ENCODE results near the gene EBF4.

Gene EBF4

DNA sequence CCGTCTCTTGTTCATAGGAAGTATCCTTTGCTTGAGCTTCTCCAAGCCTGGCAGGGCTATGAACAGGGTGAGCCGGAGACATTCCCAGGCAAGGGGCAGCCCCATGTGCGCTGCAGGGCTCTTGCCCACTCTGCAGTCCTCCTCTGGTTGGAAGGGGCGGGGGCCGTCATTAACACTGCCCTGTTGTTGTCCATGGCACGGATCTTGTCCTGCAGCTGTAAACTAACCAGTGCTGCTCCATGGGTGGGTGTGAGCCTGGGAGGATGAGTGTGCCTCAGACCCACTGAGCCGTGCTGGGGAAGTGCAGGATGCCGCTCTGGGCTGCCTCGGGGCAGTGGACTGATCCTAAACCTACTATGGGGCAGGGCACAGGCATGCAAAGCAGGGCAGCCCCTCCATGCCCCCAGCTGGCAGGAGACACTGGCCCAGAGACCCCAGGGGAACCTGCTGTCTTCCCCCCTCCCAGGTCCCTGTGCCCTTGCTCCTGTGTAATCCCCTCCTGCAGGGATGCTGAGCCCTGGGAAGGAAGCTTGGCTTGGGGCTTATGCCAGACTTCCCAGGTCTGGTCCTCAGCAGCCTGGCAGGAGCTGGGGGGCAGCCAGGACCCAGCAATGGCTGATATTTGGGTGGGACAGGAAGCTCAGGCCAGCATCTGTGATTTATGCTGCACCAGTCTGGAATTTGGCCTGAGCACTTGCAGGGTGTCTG, 8.5 kb downstream of the EBF4 start:
- no peak for DNase-seq (ENCODE audit: low read depth)

DNA sequence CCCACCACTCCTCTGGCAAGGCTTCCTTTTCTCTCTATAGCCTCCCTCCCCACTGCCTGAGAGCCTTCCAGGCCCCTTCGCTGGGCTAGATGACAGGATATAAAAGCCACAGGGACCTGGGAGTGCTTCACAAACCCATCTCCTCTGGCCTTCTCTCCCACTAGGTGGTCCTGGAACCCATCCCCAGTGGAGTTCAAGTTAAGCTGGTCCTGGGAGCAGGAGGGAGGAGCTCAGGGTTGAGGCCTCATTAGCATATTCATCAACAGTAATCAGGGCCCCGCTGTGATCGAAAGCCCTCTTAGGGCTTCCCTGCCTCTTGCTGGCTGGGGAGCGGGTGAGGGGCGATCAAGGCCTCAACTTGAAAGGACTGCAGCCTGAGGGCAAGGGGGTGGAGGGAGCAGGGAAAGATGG, 9.1 kb downstream of the EBF4 start:
- DNase-seq (ENCODE audit: low read depth) = no peak

- DNase-seq (ENCODE audit: low read depth) = no peak
These were observed 11.3 kb downstream of the EBF4 start for GRCh38 chr20:2703716-2704475.

- no peak for DNase-seq (ENCODE audit: low read depth)
These were observed 13.5 kb downstream of the EBF4 start for GRCh38 chr20:2705931-2706645.

GRCh38 chr20:2706688-2707352, 14.2 kb downstream of the EBF4 start:
- DNase-seq (ENCODE audit: low read depth) = no peak

GRCh38 chr20:2707353-2708072, 14.9 kb downstream of the EBF4 start:
- DNase-seq (ENCODE audit: low read depth) = no peak

- no peak for DNase-seq (ENCODE audit: low read depth)
These were observed 15.5 kb downstream of the EBF4 start for GRCh38 chr20:2708073-2708415.

GRCh38 chr20:2708665-2709064, 16.1 kb downstream of the EBF4 start:
- DNase-seq (ENCODE audit: low read depth) = no peak

GRCh38 chr20:2709205-2709981, 16.8 kb downstream of the EBF4 start:
- DNase-seq (ENCODE audit: low read depth) = no peak

GRCh38 chr20:2713285-2713684, 20.7 kb downstream of the EBF4 start:
- no peak for DNase-seq (ENCODE audit: low read depth)

DNA sequence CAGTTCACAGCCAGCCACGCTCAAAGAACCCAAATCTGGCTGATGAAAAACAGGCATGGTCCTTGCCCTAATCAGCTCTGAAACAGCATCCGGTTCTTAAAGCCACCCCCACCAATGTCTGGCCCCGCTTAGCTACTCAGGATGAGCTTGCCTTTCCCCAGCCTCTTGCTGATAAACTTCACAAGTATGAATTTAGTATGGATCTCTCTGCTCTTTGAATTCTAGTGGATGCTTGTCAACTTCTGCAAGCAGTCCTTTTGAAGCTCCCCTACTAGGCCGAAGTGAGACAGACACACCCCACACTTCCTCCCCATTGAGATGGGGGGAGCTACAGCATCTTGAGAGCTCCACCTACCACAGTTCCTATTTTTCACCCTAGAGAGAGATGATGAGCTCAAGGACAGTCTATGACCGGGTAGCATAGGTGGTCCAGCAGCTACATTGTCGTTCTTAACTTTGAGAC, 36.7 kb downstream of the EBF4 start:
- no peak for DNase-seq (ENCODE audit: low read depth)

DNA sequence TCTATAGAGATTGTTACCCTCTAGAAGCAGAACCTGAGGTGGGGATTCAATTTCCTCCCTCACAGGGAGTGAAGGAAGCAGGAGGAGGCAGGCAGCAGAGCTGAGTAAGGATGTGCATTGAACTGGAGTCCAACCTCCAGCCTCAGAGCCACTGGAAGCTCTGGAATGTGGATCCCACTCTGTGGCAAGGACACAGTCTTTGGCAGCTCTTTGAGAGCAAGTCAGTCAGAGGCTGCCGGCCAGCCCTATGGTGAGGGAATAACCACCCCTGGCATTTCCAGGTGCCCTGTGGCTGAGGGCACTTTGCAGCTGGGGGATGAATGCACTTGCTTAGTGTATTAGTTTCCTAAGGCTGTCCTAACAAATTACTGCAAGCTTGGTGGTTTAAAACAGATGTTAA, 37.2 kb downstream of the EBF4 start:
- no peak for DNase-seq (ENCODE audit: low read depth)

GRCh38 chr20:2734899-2735298, 42.3 kb downstream of the EBF4 start:
- DNase-seq (ENCODE audit: low read depth) = no peak

GRCh38 chr20:2736441-2736840, 43.9 kb downstream of the EBF4 start:
- no peak for DNase-seq (ENCODE audit: low read depth)

GRCh38 chr20:2738331-2739041, 45.9 kb downstream of the EBF4 start:
- DNase-seq (ENCODE audit: low read depth) = no peak

DNA sequence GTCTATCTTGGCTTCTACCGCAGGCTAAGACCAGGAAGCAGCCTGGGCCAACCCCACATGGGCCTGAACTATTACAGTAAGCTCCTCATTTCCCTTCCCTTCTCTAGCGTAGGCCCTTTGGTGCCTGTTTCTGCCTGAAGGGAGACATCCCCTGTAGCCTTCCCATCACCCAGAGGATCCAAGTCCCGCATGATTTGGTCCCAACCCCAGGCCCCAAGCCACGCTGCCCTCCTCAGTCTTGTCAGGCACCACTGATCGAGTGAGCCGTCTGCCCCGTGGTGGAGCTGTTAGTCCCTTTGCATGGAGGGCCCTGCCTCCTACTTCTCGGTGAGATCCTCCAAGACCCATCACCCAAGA, 46.4 kb downstream of the EBF4 start:
- no peak for DNase-seq (ENCODE audit: low read depth)

GRCh38 chr20:2740702-2741101, 48.1 kb downstream of the EBF4 start:
- DNase-seq (ENCODE audit: low read depth) = no peak

DNA sequence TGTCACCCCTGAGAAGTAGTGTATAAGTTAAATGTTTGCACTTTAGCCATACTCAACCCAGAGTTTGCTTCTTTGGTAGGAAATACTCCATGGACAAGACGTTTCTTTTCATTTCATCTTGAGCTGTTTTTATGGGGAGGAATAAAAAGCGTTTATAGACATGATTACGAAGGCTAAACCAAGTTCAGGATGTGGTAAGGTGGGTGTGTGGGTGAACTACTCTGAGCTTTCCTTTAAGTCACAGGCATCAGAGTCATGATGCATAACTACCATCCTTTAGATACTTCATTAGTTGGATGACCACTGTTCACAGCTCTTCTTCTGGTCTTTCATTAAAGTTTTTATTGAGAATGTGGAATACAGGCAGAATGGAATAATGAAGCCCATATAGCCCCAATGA, 48.9 kb downstream of the EBF4 start:
- DNase-seq (ENCODE audit: low read depth) = no peak

GRCh38 chr20:2741881-2742280, 49.3 kb downstream of the EBF4 start:
- no peak for DNase-seq (ENCODE audit: low read depth)

DNA sequence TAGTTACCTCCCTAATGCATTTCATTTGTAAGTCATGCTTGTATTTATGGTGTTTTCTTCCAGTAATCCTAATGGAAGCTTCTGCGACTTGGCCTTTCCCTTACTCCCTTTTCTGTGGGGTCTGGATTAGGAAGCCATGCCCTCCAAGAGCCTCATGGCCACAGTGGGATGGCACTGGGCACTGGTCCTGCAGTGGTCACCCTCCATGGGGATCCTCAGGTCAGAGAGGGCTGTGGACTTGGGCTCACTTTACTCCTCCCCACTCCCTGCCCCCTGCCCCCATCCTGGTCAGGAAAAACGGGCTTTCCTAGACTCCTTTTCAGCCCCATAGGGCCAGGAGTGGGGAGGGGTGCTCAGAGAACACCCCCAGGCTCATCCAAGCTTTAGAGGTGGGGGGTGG, 49.9 kb downstream of the EBF4 start:
- DNase-seq (ENCODE audit: low read depth) = no peak

All from activated gamma-delta T cell treated with anti-CD3 and anti-CD28 coated beads, Interleukin-2, amount 50 U/mL, for 16 hours (primary cell).